CD8-positive, alpha-beta memory T cell (primary cell): Measurements from ENCODE around the gene ALG3. TPM values are rescaled to one million over a fixed set of nuclear protein-coding genes. Genes with fewer than 3 reads are reported as not detected.
A peak's percentile ranks its signal among the peaks of the same experiment; 100 is the strongest.

Experiments
- CTCF ChIA-PET: fragments of 350-600 bp; sonication (Branson Sonifier 250); formaldehyde crosslinking; loops from one replicate; lab custom pipeline; 2021; ENCODE audit warnings: antibody characterized with exemption; lab: Charles Lee
- POLR2A ChIA-PET: fragments of 350-600 bp; sonication (Branson Sonifier 250); formaldehyde crosslinking; loops from one replicate; lab custom pipeline; 2021; ENCODE audit warnings: antibody characterized with exemption; lab: Charles Lee
- DNase-seq, 5 donors: peaks; one replicate each; pipeline versions ENCODE4 v3.0.0 to v3.0.0-alpha.2; 2020 to 2022; ENCODE audit warnings: mixed read lengths in 1 of 5
- H3K27ac ChIP-seq: one replicate; pipeline ENCODE4 v1.7.0; 2013; ENCODE audit warnings: low read depth, mild to moderate bottlenecking, low read length, moderate library complexity
- H3K27me3 ChIP-seq: 2 replicates; pipeline ENCODE4 v1.7.0; 2013; ENCODE audit warnings: low read length, mild to moderate bottlenecking; ENCODE audit not compliant: insufficient read depth, poor library complexity, severe bottlenecking
- H3K36me3 ChIP-seq: 2 replicates; pipeline ENCODE4 v1.7.0; 2013; ENCODE audit warnings: mild to moderate bottlenecking, low read length, moderate library complexity; ENCODE audit not compliant: insufficient read depth
- H3K4me1 ChIP-seq: 2 replicates; pipeline ENCODE4 v1.7.0; 2013; ENCODE audit warnings: mild to moderate bottlenecking, low read length, moderate library complexity; ENCODE audit not compliant: insufficient read depth
- H3K4me3 ChIP-seq: 2 replicates; pipeline ENCODE4 v1.7.0; 2013; ENCODE audit warnings: mild to moderate bottlenecking, low read length
- H3K9me3 ChIP-seq: 2 replicates; pipeline ENCODE4 v1.7.0; 2013; ENCODE audit warnings: mild to moderate bottlenecking, low read length
- H3K27ac Mint-ChIP-seq, 8 donors: one replicate each; pipeline ENCODE4 v1.8.0; 2020 to 2021; ENCODE audit warnings: mixed read lengths in 8 of 8, mild to moderate bottlenecking in 6 of 8, inconsistent platforms in 3 of 8, moderate library complexity in 3 of 8
- H3K27me3 Mint-ChIP-seq, 2 donors: one replicate each; pipeline ENCODE4 v1.8.0; 2020 to 2021; ENCODE audit warnings: mixed read lengths in 2 of 2, mild to moderate bottlenecking in 1 of 2, moderate library complexity in 1 of 2
- H3K36me3 Mint-ChIP-seq, 3 donors: one replicate each; pipeline ENCODE4 v1.8.0; 2020 to 2021; ENCODE audit warnings: mixed read lengths in 3 of 3, inconsistent platforms in 1 of 3, mild to moderate bottlenecking in 1 of 3
- H3K4me1 Mint-ChIP-seq, 3 donors: one replicate each; pipeline ENCODE4 v1.8.0; 2020 to 2021; ENCODE audit warnings: mixed read lengths in 3 of 3, inconsistent platforms in 1 of 3, mild to moderate bottlenecking in 1 of 3
- H3K4me3 Mint-ChIP-seq, 7 donors: one replicate each; pipeline ENCODE4 v1.8.0; 2020 to 2021; ENCODE audit warnings: mixed read lengths in 7 of 7, mild to moderate bottlenecking in 6 of 7, moderate library complexity in 4 of 7, inconsistent platforms in 2 of 7
- H3K9me3 Mint-ChIP-seq, 5 donors: one replicate each; pipeline ENCODE4 v1.8.0; 2020 to 2022; ENCODE audit warnings: mixed read lengths in 5 of 5, mild to moderate bottlenecking in 3 of 5, moderate library complexity in 2 of 5, inconsistent platforms in 1 of 5
- polyA plus RNA-seq: library from polyadenylated mRNA; unstranded; fragments of 300-500 nt; fragmentation: Illumina TruSeq; gene quantifications from one replicate; pipeline ENCODE4 v1.2.3, GENCODE V29; 2021
- total RNA-seq, 2 experiments: library from RNA; stranded (reverse); gene quantifications; one replicate each; pipeline ENCODE4 v1.2.3, GENCODE V29; 2021

ALG3 gene
- total and polyA plus RNA-seq, 3 experiments from 2014 or later = 59.4 to 73.2 (median 61.4) TPM

DNA sequence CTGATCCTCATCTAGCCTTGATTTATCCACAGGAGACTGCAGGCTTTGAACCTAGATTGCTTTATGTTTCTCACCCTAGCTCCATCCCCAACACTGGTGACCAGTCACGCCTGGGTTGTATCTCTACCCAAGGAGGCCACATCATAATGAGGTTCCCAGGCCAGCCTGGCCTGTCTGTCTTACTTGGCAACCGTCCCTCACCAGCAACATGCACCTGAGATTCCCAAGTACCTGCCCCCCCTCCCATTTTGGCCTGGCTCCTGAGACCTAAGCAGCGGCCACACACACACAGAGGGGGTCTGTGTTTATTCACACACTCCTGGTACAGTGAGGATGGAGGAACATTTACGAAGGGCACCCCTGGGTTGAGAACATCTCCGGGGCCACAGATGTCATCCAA, 10.2 kb upstream of the ALG3 start:
- Mint-ChIP-seq H3K27me3 (peaks cover 11 to 16% of the 10 kb centered on the region in 2 donors), H3K4me1 (peaks cover 17 to 29% (median 18%) of the 10 kb centered on the region in 3 donors), H3K27ac (peak overlapping the region in 1 of 8 donors; percentile 78), H3K9me3 (no peaks in the 10 kb centered on the region), H3K4me3 (peak overlapping the region; percentile 36 to 85 (median 68)), H3K36me3 (peaks cover 0 to 1% (median 0%) of the 10 kb centered on the region in 3 donors)
- POLR2A ChIA-PET = no interaction called here
- Histone ChIP-seq H3K4me1 (peaks cover 23% of the 10 kb centered on the region), H3K4me3 (no peak overlapping the region), H3K36me3 (no peaks in the 10 kb centered on the region), H3K27me3 (peaks cover 12% of the 10 kb centered on the region), H3K27ac (no peak overlapping the region), H3K9me3 (no peaks in the 10 kb centered on the region)
- CTCF ChIA-PET = interaction anchor here (1.0 to 1.4 kb wide), 3 partner anchors 9 to 18 kb away, joined by 3 to 7 read pairs (median 4); partner anchors contain the start of gene EEF1AKMT4
- DNase-seq = no peak

DNA sequence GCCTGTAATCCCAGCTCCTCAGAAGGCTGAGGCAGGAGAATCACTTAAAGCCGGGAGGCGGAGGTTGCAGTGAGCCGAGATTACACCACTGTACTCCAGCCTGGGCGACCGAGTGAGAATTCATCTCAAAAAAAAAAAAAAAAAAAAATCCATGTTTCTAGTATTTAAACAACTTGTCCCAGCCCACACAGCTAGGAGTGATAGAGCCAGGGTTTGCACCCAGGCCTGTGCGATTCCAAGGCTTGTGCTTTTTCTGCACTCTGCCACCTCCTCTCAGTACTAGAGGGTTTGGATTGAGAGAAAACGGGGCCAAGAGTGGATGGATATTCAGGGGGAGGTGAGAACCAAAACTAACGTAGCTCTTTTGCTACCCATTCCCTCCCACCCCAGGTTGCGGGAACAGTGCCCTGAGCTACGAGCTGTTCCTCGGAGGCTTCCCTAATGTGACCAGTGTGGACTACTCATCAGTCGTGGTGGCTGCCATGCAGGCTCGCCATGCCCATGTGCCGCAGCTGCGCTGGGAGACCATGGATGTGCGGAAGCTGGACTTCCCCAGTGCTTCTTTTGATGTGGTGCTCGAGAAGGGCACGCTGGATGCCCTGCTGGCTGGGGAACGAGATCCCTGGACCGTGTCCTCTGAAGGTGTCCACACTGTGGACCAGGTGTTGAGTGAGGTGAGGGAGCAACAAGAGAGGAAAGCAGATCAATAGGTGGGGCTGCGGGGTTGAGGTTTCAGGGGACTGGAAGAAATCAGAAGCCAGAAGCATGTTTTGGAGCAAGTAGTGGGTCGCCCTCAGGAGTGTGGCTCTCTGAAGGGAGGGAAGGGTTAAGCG, 8.5 kb upstream of the ALG3 start:
- Mint-ChIP-seq H3K36me3 (peaks cover 0 to 1% (median 0%) of the 10 kb centered on the region in 3 donors), H3K9me3 (no peaks in the 10 kb centered on the region)
- POLR2A ChIA-PET = no interaction called here

DNA sequence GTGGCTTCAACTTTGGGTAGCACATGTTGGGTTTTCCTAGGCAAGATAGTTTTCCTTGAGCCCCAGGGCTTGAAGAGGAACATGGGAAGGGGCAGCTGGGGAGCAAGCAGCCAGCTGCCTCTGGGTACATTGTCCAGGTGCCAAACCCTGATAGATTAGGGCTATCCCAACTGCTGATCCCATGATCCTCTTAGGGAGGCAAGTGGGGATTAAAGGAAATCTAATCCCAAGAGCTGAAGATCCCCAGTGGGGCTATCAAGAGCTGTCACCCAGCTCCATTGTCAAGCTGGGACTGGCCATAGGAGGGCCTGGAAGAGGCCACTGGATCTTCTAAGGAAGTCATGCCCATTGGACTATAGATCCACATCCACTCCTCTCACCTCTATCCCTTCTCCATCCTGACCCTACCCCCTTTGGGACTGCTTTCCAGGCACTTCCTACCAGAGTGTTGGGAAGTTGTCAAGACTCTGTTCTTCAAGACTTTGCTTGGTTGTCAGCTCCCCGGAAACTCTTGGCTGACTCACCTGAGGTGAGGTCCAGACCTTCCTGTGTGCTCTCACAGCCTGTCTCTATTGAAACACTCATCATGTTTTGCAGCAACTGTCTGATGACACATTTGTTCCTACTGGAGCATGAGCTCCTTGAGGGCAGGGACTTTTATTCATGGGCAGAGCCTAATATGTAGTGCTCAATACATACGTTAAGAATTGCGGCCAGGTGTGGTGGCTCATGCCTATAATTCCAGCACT, 6.7 kb upstream of the ALG3 start:
- Mint-ChIP-seq H3K36me3 (peaks cover 0 to 1% (median 0%) of the 10 kb centered on the region in 3 donors), H3K27me3 (peaks cover 2% of the 10 kb centered on the region in 2 donors), H3K27ac (no peak overlapping the region), H3K4me3 (no peak overlapping the region), H3K4me1 (peaks cover 4 to 12% (median 5%) of the 10 kb centered on the region in 3 donors), H3K9me3 (no peaks in the 10 kb centered on the region)
- Histone ChIP-seq H3K27me3 (peaks cover 1% of the 10 kb centered on the region), H3K4me3 (no peak overlapping the region), H3K36me3 (no peaks in the 10 kb centered on the region), H3K4me1 (peaks cover 5% of the 10 kb centered on the region), H3K9me3 (no peaks in the 10 kb centered on the region), H3K27ac (no peak overlapping the region)
- CTCF ChIA-PET = interaction anchor here (0.9 to 2.1 kb wide), 2 partner anchors 29 to 360 kb away, joined by 3 to 8 read pairs; no protein-coding TSS in a partner anchor
- DNase-seq = no peak
- POLR2A ChIA-PET = no interaction called here

More for the DNA sequence above, 8.5 kb upstream of the ALG3 start:
- Histone ChIP-seq H3K4me1 (peaks cover 14% of the 10 kb centered on the region), H3K4me3 (no peak overlapping the region), H3K27me3 (peaks cover 4% of the 10 kb centered on the region), H3K9me3 (no peaks in the 10 kb centered on the region), H3K27ac (no peak overlapping the region), H3K36me3 (no peaks in the 10 kb centered on the region)
- H3K4me1 Mint-ChIP-seq = peaks cover 13 to 22% (median 13%) of the 10 kb centered on the region in 3 donors
- H3K27me3 Mint-ChIP-seq = peaks cover 5 to 9% of the 10 kb centered on the region in 2 donors
- H3K27ac Mint-ChIP-seq = peak overlapping the region in 1 of 8 donors; percentile 81
- H3K4me3 Mint-ChIP-seq = peak overlapping the region in 2 of 7 donors; percentile 25 to 62
- CTCF ChIA-PET = interaction anchor here (2.1 kb wide), 1 partner anchor 362 kb away, joined by 8 read pairs; no protein-coding TSS in a partner anchor
- no peak for DNase-seq

DNA sequence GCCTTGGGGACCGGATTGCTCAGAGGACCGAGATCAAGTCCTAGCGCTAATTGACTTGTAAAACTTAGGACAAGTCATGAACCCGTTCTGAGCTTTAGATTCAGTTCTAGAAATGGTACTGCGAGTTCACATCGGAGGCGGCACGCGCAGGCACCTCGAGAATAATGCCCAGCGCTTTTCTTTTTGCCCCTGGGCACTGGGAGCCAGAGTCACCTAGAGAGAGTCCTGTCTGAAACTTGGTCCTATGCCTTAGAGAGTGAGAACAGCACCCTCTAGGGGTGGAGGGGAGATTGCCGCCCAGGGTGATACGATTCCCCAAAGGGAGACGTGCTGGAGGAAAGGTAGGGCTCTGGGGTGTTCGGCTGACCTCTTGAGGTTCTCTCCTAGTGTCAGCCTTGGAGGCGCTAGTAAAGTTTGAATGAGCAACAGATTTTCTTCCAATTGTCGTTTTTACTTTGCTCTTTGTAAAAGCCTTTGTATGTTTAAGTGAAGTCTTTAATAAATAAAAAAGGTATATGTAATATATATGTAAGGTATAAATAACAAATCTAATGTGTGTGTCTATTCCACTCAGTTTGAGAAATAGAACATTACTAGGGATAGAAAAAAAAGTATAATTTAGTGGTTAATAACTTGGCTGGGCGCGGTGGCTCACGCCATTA, 1.5 kb upstream of the ALG3 start:
- Mint-ChIP-seq H3K9me3 (no peaks in the 10 kb centered on the region), H3K4me1 (peaks cover 12 to 26% (median 18%) of the 10 kb centered on the region in 3 donors), H3K36me3 (peaks cover 0 to 16% (median 0%) of the 10 kb centered on the region in 3 donors), H3K27ac (peak overlapping the region; percentile 86 to 99 (median 94)), H3K4me3 (peak overlapping the region; percentile 92 to 98 (median 96)), H3K27me3 (no peaks in the 10 kb centered on the region)
- peak overlapping the region; percentile 94 for H3K4me3 ChIP-seq
- H3K27ac ChIP-seq = peak overlapping the region; percentile 41
- no peaks in the 10 kb centered on the region for H3K27me3 ChIP-seq
- peaks cover 2% of the 10 kb centered on the region for H3K36me3 ChIP-seq
- peak; percentile 79 to 91 (median 85) for DNase-seq
- peaks cover 10% of the 10 kb centered on the region for H3K4me1 ChIP-seq
- ChIA-PET CTCF (interaction anchor here (0.6 to 1.9 kb wide), 23 partner anchors 8 to 366 kb away, joined by 3 to 36 read pairs (median 4); partner anchors contain the start of genes ABCF3, AP2M1, CAMK2N2 and EIF2B5), POLR2A (interaction anchor here (0.6 kb wide), 1 partner anchor 116 kb away, joined by 3 read pairs; no protein-coding TSS in a partner anchor)
- H3K9me3 ChIP-seq = no peaks in the 10 kb centered on the region

DNA sequence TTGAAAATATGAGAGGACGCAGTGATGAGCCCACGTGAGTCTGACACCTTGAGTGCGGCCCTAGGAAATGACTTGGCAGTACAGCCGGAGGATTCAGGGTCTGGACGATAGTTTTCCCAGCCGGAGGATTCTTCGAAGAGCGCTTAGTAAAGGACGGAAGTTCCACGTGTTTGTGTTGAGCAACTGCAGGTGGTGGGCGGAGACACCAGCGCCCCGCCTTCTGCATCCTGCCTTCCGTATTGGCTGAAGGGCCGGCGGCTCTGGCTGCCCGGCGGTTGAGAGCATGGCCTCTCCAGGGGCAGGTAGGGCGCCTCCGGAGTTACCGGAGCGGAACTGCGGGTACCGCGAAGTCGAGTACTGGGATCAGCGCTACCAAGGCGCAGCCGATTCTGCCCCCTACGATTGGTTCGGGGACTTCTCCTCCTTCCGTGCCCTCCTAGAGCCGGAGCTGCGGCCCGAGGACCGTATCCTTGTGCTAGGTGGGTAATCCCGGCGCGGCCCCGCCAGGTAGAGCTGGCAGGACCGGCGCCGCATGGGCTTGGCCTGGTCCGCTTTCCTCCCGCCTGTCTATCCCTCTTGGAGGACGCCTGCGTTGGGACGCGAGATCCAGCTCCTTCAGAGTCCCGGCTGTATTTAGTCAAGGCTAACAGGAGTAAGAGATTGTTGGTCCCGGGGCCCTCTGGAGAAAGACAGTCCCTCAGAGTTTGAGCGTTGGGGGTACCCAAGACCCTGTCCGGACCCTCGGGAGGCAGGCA, 827 bp upstream of the ALG3 start, which contains the start of gene EEF1AKMT4:
Gene EEF1AKMT4 (plus strand): TSS at position 261 of the 755 bp plus-strand sequence. CDS start 23 bp downstream, at position 284.
- no peaks in the 10 kb centered on the region for H3K9me3 ChIP-seq
- H3K4me3 ChIP-seq = peak within 1 kb of the TSS; percentile 94
- no peaks in the 10 kb centered on the region for H3K27me3 ChIP-seq
- DNase-seq = peak; percentile 94 to 97 (median 95)
- peaks cover 10% of the 10 kb centered on the region for H3K4me1 ChIP-seq
- H3K4me3 Mint-ChIP-seq = peak within 1 kb of the TSS; percentile 92 to 98 (median 96)
- H3K4me1 Mint-ChIP-seq = peaks cover 14 to 26% (median 18%) of the 10 kb centered on the region in 3 donors
- peak within 1 kb of the TSS; percentile 86 to 99 (median 95) for H3K27ac Mint-ChIP-seq
- no peaks in the 10 kb centered on the region for H3K9me3 Mint-ChIP-seq
- peaks cover 0 to 23% (median 4%) of the 10 kb centered on the region in 3 donors for H3K36me3 Mint-ChIP-seq
- no peaks in the 10 kb centered on the region for H3K27me3 Mint-ChIP-seq
- H3K27ac ChIP-seq = peak within 1 kb of the TSS; percentile 85
- CTCF ChIA-PET = interaction anchor here (0.6 to 1.9 kb wide), 24 partner anchors 9 to 365 kb away, joined by 3 to 36 read pairs (median 4); partner anchors contain the start of genes ABCF3, AP2M1, CAMK2N2 and EIF2B5
- POLR2A ChIA-PET = interaction anchor here (0.6 kb wide), 1 partner anchor 115 kb away, joined by 3 read pairs; no protein-coding TSS in a partner anchor
- H3K36me3 ChIP-seq = peaks cover 5% of the 10 kb centered on the region

DNA sequence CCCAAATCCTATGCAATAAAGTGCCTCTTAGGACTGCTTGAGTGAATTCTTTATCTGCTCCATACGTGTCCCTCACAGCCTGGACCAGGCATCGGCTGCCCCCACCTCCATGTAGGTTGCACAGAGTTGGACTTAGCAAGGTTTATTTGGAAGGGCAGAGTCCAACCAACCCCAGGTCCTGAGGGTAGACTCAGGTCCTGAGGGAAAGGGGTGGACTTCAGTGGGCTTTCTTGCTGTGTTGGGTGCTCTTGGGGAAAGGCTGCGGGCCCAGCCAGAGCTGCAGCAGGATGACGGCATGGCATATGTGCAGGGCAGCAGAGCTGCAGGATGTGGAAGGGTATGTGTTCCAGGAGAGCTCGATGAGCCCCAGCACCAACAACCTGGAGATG, 6.5 kb downstream of the ALG3 start:
- CTCF ChIA-PET = interaction anchor here (3.6 kb wide), 1 partner anchor 14 kb away, joined by 21 read pairs; the partner anchor contains the start of gene VWA5B2
- peaks cover 0 to 3% of the 10 kb centered on the region in 2 donors for H3K27me3 Mint-ChIP-seq
- POLR2A ChIA-PET = no interaction called here

More for the DNA sequence above, 6.5 kb downstream of the ALG3 start:
- Mint-ChIP-seq H3K4me1 (peaks cover 2 to 7% (median 5%) of the 10 kb centered on the region in 3 donors), H3K9me3 (no peaks in the 10 kb centered on the region), H3K36me3 (peaks cover 4 to 43% (median 12%) of the 10 kb centered on the region in 3 donors), H3K27ac (peak overlapping the region in 2 of 8 donors; percentile 6 to 39), H3K4me3 (no peak overlapping the region)
- Histone ChIP-seq H3K4me3 (no peak overlapping the region), H3K9me3 (no peaks in the 10 kb centered on the region), H3K27me3 (no peaks in the 10 kb centered on the region), H3K36me3 (peaks cover 9% of the 10 kb centered on the region), H3K27ac (no peak overlapping the region), H3K4me1 (no peaks in the 10 kb centered on the region)
- DNase-seq = no peak
